RWPE2 (cell line): ENCODE measurements around the gene LRRC63.

Source experiments
- ATAC-seq: fragments of 200-7000 bp; cut with Tn5 transposase; 3 replicates; pipeline ENCODE4 v1.9.1; 2021; ENCODE audit warnings: low read depth
- DNase-seq: peaks from one replicate; pipeline ENCODE4 v3.0.0-alpha.2; 2020; ENCODE audit warnings: low spot score
- H3K27ac ChIP-seq: fragments of 450-650 bp; 2 replicates; pipeline ENCODE4 v1.5.1; 2017; ENCODE audit warnings: mild to moderate bottlenecking; ENCODE audit not compliant: poor library complexity, severe bottlenecking
- H3K27me3 ChIP-seq: fragments of 250-450 bp; sonication (Bioruptor Pico); 2 replicates; pipeline ENCODE4 v1.5.1; 2021; ENCODE audit warnings: mild to moderate bottlenecking, moderate library complexity; ENCODE audit not compliant: insufficient read depth, poor library complexity, severe bottlenecking
- H3K36me3 ChIP-seq: fragments of 250-450 bp; sonication (Bioruptor Pico); 2 replicates; pipeline ENCODE4 v1.5.1; 2020; ENCODE audit warnings: low read depth, mild to moderate bottlenecking, moderate library complexity
- H3K4me1 ChIP-seq: fragments of 250-450 bp; sonication (Bioruptor Pico); 2 replicates; pipeline ENCODE4 v1.5.1; 2021; ENCODE audit warnings: mild to moderate bottlenecking, moderate library complexity; ENCODE audit not compliant: insufficient read depth, poor library complexity, severe bottlenecking
- H3K4me3 ChIP-seq: fragments of 250-450 bp; sonication (Bioruptor Pico); 2 replicates; pipeline ENCODE4 v1.5.1; 2021; ENCODE audit warnings: mild to moderate bottlenecking, moderate library complexity; ENCODE audit not compliant: severe bottlenecking
- H3K9me3 ChIP-seq: fragments of 250-450 bp; sonication (Bioruptor Pico); 2 replicates; pipeline ENCODE4 v1.5.1; 2021; ENCODE audit warnings: mild to moderate bottlenecking, moderate library complexity; ENCODE audit not compliant: severe bottlenecking
- TF ChIP-seq, protein P1 (sequence below): fragments of 450-650 bp; IDR thresholded peaks from one replicate; pipeline ENCODE4 v1.5.1; 2017; ENCODE audit warnings: mild to moderate bottlenecking, moderate library complexity; ENCODE audit not compliant: poor library complexity, severe bottlenecking

LRRC63 gene

GRCh38 chr13:46181377-46181839 lies 30.3 kb upstream of the LRRC63 start:
- no peaks in the 10 kb centered on the region for H3K9me3 ChIP-seq
- ATAC-seq: no peak
- no peaks in the 10 kb centered on the region for H3K36me3 ChIP-seq
- peak overlapping the region; percentile 13 for H3K4me3 ChIP-seq
- DNase-seq: no peak
- H3K4me1 ChIP-seq: peaks cover 3% of the 10 kb centered on the region
- TF ChIP-seq, protein P1, sequence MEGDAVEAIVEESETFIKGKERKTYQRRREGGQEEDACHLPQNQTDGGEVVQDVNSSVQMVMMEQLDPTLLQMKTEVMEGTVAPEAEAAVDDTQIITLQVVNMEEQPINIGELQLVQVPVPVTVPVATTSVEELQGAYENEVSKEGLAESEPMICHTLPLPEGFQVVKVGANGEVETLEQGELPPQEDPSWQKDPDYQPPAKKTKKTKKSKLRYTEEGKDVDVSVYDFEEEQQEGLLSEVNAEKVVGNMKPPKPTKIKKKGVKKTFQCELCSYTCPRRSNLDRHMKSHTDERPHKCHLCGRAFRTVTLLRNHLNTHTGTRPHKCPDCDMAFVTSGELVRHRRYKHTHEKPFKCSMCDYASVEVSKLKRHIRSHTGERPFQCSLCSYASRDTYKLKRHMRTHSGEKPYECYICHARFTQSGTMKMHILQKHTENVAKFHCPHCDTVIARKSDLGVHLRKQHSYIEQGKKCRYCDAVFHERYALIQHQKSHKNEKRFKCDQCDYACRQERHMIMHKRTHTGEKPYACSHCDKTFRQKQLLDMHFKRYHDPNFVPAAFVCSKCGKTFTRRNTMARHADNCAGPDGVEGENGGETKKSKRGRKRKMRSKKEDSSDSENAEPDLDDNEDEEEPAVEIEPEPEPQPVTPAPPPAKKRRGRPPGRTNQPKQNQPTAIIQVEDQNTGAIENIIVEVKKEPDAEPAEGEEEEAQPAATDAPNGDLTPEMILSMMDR: no peak
- H3K27ac ChIP-seq: no peak overlapping the region
- no peaks in the 10 kb centered on the region for H3K27me3 ChIP-seq

DNA sequence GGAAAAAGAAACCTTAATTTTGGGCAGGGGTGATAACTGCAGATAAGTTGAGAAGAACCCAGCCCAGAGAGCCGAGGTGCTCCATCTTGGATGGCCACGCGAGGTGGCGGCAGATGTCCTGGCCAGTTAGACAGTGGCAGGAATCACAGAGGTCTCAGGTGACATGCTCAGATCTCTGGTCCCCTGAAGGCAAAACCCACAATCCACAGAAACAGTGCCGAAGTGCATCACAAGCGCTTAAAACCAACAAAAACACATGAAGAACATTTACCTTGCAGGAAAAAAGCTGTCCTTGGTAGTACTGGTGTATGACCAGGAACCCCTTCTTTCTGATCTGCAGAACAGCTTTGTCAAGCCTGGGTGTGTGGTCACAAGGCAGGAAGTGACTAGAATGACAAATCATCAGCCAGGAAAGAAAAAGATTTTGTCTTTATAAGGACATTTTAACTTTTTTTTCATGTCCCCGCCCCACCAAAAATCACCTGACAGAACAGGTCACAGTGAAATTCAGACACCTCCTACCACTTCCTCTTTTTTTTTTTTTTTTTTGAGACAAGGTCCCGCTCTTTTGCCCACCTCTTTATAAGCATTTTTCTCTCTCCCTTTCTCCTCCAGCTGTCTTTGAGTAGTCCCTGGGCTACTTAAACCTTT lies 29.8 kb upstream of the LRRC63 start, which contains the start of gene LCP1:
Gene LCP1 (minus strand): TSS at position 338 of the 651 bp plus-strand sequence. CDS start 22,515 bp downstream, outside the sequence.
- no peak for DNase-seq
- peak; percentile 51; the same call in 2 of the 3 replicates for ATAC-seq
- TF ChIP-seq, protein P1: no peak
- H3K27ac ChIP-seq: peak within 1 kb of the TSS; percentile 25
- H3K36me3 ChIP-seq: no peaks in the 10 kb centered on the region
- peaks cover 3% of the 10 kb centered on the region for H3K4me1 ChIP-seq
- H3K27me3 ChIP-seq: no peaks in the 10 kb centered on the region
- H3K9me3 ChIP-seq: no peaks in the 10 kb centered on the region
- H3K4me3 ChIP-seq: peak within 1 kb of the TSS; percentile 13

- no peak for ATAC-seq
- no peaks in the 10 kb centered on the region for H3K27me3 ChIP-seq
- no peaks in the 10 kb centered on the region for H3K36me3 ChIP-seq
- peaks cover 3% of the 10 kb centered on the region for H3K4me1 ChIP-seq
- TF ChIP-seq, protein P1: no peak
- no peak overlapping the region for H3K4me3 ChIP-seq
- H3K9me3 ChIP-seq: no peaks in the 10 kb centered on the region
- peak overlapping the region; percentile 25 for H3K27ac ChIP-seq
- DNase-seq: no peak
Observed at GRCh38 chr13:46182491-46182877, 29.2 kb upstream of the LRRC63 start.

DNA sequence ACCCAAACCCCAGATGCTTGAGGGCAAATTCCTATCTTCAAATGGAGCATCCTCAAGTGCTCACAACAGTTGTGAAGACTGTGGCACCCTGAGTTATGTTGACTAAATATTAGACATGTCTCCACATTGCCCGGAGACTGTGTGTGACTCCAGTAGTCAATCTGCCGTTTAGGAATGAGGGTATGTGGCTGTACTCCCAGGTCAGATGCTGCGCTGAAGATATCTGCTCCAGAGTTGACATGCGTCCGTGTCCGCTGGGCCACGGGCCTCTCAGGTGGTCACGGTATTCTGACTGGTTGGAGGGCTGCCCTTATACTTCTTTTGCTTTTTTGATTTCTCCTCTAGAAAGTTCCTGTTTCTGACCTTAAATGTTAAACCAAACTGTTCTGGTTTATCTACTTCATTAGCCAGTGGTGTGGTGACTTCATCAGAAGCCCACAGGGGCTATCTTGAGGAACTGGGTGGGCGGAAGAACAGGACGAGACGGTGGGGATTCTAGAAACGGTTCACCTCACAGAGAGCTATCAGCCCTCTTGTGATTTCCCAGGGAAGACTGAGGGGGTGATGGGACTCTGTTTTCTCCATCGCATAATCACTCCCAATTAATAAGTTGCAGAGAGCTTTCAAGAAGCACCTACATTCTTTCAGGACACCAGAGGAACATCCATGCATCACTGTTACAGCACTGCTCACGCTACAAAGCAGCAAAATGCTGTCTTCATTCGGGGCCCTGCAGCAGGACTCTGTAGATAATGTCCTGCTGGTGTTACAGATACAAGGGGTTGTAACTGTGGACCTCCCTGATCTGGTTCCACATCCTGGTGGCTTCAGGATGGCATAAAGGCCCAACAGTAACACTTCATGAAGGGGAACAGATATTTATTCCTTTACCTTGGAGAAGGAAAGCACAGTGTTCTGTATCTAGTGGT lies 28.4 kb upstream of the LRRC63 start:
- H3K9me3 ChIP-seq: no peaks in the 10 kb centered on the region
- no peak for DNase-seq
- H3K4me3 ChIP-seq: no peak overlapping the region

More for the DNA sequence above, 28.4 kb upstream of the LRRC63 start:
- Histone ChIP-seq H3K27ac (no peak overlapping the region), H3K36me3 (no peaks in the 10 kb centered on the region), H3K4me1 (peaks cover 3% of the 10 kb centered on the region), H3K27me3 (no peaks in the 10 kb centered on the region)
- TF ChIP-seq, protein P1: no peak
- no peak for ATAC-seq
